NCI-H2196 treated with DMSO at 0.1 percent for 48 hours (cell line): ENCODE data around the gene MROH9.

Experiments
- DNase-seq: peaks from one replicate; lab custom pipeline; 2025; ENCODE audit not compliant: unreplicated experiment; lab: John Stamatoyannopoulos, UW

MROH9 gene

DNA sequence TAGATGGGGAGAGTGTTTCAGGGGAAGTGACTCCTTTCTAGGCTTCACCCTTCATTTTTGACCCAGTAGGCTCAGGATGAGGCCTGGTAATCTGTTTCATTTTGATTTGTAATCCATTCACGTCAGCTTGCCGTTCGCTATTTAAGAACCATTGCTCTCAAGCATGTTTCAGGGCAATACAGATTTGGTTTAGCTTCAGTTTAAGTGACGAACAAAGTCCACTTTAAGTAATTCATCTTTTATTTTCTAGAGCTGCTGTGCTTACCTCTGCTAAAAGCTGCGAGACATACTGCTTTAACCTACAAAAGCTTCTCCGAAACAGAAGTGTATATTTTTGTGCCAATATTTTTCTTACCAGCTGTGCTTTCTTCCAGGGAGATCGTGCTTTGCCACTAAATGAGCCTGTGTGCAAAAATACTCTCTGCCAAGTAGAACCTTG, 146.4 kb downstream of the MROH9 start:
- no peak for DNase-seq

DNA sequence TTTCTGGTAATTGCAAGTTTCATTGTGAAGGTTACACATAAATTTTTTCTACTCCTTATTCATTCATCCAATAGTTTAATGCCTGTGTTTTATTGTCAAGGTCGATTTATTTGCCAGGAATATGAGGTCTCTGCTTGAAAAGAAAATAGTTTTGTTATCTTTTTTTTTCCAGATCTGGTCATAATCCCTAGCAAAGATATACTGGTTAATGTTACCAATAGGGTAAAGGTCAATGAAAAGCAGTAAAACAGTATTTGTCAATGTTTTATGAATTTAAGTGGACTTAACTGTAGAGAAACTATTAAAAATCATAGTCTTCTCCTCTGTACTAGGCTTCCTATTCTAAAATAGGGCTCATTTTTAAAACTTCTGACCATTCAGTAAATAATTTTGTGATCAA, 147.3 kb downstream of the MROH9 start:
- DNase-seq, result no peak

DNA sequence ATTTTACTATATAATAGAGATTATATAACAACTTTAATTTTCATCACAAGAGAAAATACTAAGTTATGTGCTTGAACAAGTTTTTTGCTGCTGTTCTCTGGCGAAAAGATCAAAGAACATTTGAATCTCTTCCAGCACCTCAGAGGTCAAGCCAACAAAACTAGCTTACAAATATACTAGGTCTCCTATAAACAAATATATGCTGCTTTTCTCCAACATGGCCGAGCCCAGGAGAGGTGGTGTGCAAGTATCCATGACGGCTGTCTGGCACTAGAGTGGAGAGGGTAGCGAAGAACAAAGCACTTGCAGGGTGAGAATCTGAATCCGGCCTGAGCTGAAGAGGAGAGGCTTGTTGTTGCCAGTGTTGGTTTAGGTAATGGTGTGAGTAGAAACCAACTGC, 147.9 kb downstream of the MROH9 start:
- DNase-seq, result no peak

DNA sequence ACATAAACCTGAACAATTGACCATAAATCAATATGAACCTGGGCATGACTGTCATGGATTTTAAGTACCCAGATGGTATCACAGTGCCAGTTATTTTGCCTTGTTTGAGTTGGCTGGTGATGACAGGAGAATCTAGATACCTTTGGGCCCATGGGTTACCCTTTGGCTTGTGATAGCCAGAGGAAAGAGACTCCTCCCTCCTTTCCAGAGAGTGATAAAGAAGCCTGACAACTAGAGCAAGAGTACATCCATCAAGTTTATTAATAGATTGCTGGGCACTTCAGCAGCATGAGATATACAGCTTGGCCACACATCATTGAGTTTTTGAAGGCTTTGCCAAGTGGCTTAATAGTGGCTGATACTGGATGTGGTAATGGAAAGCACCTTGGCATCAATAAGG, 148.8 kb downstream of the MROH9 start:
- no peak for DNase-seq

DNA sequence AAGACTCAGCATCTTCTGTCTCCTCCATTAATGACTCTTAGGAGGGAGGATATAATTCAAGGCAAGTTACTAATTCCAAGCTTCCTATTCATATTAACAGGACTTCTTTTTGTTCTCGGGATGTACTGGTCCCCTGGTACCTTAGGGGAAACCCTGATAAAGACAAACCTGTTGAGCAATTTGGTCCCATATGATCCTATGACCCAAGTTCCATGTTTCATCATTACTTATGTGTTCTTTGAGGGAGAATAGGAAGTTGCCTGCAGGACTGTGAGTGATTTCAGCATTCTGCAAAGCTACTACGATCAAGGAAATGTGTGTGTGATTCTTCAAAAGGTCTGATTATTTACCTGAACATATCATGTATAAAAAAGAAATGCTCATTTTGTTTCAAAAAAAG, 149.5 kb downstream of the MROH9 start:
- DNase-seq, result no peak

DNA sequence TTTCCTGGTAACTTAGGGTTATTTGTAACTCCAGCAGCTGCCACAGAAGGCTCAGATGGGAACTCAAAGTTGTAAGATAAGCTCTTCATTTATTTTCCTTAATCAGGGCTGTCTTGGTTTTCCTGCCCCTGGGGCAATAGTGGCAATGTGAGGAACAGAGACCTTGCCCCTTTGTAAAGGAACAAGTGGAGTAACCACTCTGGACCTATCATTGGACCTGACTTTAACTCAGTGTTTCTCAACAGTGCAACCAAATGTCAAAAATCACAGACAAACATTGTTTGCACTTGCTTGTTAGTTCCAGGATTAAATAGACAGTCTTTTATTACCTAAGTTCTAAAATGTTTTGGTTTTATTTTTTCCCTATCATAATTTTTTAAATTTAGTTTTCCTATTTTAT, 152.6 kb downstream of the MROH9 start:
- DNase-seq, result no peak

DNA sequence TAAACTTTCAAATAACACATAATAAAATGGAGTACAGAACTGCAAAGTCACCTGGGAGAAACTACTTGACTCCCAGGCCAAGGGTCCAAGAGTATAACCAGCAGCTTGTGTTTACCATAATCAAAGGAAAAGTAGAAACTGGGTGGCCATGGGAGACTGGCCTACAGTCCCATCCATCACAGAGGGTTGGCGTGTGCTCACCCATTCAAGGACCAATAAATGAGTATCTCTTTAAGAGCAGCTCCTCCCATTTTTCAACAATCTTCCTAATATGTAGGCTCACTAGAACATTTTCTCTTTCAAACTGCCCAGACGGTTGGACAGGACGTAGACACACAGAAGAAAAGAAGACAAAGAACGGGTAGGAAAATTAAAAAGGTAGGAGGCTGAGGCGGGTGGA, 155.3 kb downstream of the MROH9 start, which contains the start of gene FMO3:
Gene FMO3 (plus strand): TSS at position 302 of the 400 bp plus-strand sequence. CDS start 1,754 bp downstream, outside the sequence.
- DNase-seq, result no peak

DNA sequence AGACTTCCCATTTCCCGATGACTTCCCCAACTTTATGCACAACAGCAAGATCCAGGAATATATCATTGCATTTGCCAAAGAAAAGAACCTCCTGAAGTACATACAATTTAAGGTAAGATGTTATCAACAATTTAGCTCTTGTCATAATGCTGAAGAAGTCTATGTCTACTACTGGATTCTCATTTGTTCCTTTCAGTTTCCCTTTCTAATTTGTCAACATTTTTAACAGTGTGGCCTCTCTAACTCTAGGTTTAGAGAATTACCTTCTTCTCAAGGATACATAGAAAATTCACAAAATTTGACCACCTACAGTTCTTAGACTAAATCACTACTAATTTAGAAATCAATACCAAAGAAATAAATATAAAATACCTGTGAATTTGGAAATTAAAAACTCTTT, 168.5 kb downstream of the MROH9 start:
- DNase-seq, result no peak

DNA sequence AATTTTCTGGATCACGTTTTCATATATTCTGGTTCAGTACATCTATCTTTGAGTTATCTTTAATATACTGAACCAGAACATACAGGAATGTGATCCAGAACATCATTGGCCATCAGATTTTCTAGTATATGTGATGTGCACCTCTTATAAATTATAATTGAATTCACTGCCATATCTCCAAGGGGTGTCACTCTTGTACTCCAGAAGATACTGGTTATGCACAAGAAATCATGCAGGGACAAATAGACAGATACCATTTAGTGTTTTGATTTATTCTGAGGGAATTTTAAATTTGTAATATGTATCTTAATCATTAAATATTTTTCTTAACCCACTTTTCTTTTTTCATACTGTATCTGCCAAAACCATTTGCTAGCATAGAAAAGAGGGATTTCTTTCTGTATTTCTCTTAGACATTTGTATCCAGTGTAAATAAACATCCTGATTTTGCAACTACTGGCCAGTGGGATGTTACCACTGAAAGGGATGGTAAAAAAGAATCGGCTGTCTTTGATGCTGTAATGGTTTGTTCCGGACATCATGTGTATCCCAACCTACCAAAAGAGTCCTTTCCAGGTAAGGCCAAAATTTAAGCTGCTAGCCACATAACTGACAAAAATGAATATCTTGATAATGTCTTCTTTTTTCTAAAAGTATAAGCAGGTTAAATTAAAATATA, 172.1 kb downstream of the MROH9 start:
- DNase-seq, result no peak

DNA sequence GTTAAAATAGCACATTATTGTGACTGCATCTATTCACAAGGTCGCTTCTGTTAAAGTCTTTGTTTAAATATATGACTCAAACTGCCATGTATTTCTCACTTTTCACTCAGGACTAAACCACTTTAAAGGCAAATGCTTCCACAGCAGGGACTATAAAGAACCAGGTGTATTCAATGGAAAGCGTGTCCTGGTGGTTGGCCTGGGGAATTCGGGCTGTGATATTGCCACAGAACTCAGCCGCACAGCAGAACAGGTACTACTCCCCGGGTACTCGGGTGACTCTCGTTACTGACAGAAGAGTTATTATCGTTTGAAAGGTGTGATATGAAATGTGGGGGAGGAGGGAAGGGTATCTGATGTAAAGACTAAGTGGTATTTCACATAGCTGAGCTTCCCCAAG, 172.6 kb downstream of the MROH9 start:
- no peak for DNase-seq

DNA sequence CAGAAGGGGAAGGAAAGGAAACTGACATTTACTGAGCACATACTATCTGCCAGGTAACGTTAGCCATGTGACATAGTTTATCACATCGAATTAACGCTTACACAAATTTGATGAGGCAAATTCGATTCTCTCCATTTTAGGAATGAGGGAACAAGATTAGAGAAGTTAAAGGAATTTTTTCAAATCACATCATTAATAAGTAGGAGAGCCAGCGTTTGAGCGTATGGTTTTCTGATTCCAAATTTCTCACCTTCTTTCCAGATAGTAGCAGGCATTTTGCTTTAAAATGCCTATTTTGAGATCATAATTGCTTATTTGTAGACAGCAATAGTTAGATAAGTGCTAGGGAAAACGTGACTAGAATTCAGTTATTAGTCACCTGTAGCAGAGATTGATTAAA, 174.6 kb downstream of the MROH9 start:
- DNase-seq, result no peak

DNA sequence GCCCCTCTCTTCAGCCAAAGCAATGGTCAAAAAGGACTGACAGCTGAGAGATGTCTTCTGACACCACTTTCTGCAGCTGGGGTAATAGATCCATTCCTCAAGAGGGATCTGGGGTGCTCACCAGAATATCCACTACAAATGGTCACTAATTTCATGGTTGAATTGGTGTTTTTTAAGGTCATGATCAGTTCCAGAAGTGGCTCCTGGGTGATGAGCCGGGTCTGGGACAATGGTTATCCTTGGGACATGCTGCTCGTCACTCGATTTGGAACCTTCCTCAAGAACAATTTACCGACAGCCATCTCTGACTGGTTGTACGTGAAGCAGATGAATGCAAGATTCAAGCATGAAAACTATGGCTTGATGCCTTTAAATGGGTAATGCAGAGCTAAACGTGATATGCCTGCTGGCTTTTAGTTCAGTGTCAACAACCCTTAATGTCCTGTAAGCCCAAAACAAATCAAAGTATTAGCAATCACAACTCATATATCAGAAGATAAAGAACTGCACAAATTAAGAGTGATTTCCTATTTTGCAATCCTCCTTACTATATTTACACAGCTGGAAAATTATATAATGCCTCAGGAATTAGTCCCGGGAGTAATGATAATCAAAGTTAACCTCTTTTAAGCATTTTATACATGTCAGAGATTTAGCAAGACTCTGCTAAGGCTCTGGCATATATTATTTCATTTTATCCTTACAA, 175.4 kb downstream of the MROH9 start:
- no peak for DNase-seq

DNA sequence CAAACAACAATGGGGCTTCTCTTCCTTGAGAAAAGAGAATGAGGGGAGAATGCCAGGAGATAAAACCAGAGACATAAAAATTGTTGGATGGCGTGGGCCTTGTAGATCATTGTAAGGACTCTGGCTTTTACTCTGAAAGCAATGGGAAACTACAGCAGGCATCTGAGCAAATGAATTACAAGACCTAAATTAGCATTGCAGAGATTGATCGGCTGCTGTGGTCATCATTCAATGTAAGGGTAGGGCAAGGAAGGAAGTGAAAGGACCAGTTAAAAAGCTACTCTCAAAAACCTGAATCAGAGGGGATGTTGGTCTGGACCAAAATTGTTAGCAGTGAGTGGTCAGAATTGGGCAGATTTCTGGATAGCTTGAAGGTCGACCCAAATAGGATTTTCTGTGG, 176.8 kb downstream of the MROH9 start:
- DNase-seq, result no peak

DNA sequence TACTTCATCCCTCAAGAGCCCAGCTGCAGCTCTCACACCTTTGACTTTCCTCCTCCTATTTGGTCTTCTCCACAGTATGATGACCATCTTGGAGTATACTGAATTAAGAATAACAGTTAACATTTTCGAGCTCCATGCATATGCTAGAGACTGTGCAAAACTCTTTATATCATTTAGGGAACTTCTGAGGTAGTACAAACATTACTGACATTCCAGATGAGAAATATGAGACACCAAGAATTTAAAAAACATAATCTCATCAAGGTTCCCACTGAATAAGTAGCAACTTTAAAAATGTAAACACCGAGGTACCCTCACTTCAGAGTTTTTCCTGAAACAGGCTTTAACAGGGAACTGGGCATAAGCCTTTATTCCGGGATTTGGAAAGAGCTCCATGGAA, 178.0 kb downstream of the MROH9 start:
- DNase-seq, result no peak
